Erythroblast (primary cell): ENCODE measurements around the gene SPNS2.

Experiments used
- GATA1 ChIP-seq: IDR thresholded peaks from 2 replicates; pipeline ENCODE4 v1.6.1; 2011; ENCODE audit warnings: low read depth, mild to moderate bottlenecking, control low read depth, low read length, moderate library complexity
- POLR2A ChIP-seq: IDR thresholded peaks from 2 replicates; pipeline ENCODE4 v1.6.1; 2011; ENCODE audit warnings: mild to moderate bottlenecking, low read length

GRCh38 chr17:4577386-4577993 lies 78.8 kb downstream of the SPNS2 start:
- TF ChIP-seq POLR2A (no peak), GATA1 (no peak)
